22Rv1 (cell line): ENCODE measurements around the gene GZMM.

Source experiments
- CTCF ChIP-seq: fragments of 450-650 bp; IDR thresholded peaks from 2 replicates; pipeline ENCODE4 v1.5.1; 2017; ENCODE audit warnings: mild to moderate bottlenecking
- ZFX ChIP-seq: fragments of 450-650 bp; IDR thresholded peaks from 2 replicates; pipeline ENCODE4 v1.6.1; 2017; ENCODE audit warnings: antibody characterized with exemption, borderline replicate concordance

GRCh38 chr19:524062-524674, 19.7 kb upstream of the GZMM start:
- TF ChIP-seq CTCF (no peak), ZFX (no peak)
